DOHH2 (cell line): ENCODE measurements around the gene DLG5.

Experiments
- H3F3A ChIP-seq: fragments of 200-600 bp; sonication (generic), shearing (Covaris generic); 2 replicates; pipeline ENCODE4 v1.6.0; 2016; ENCODE audit warnings: antibody characterized with exemption, mild to moderate bottlenecking; ENCODE audit not compliant: control insufficient read depth, insufficient read depth
- H3K27ac ChIP-seq: fragments of 200-600 bp; sonication (generic); 2 replicates; pipeline ENCODE4 v1.5.1; 2014; ENCODE audit warnings: low read depth, mild to moderate bottlenecking, low read length, moderate library complexity
- H3K27me3 ChIP-seq: fragments of 200-600 bp; sonication (generic); 2 replicates; pipeline ENCODE4 v1.6.1; 2014; ENCODE audit warnings: mild to moderate bottlenecking, low read length, mixed read lengths; ENCODE audit not compliant: control insufficient read depth
- H3K36me3 ChIP-seq: fragments of 200-600 bp; sonication (generic); 2 replicates; pipeline ENCODE4 v1.6.1; 2014; ENCODE audit warnings: mild to moderate bottlenecking, low read length, moderate library complexity, mixed read lengths; ENCODE audit not compliant: control insufficient read depth
- H3K4me1 ChIP-seq: fragments of 200-600 bp; sonication (generic); 2 replicates; pipeline ENCODE4 v1.6.1; 2014; ENCODE audit warnings: mild to moderate bottlenecking, low read length, mixed read lengths; ENCODE audit not compliant: control insufficient read depth
- H3K4me2 ChIP-seq: fragments of 200-600 bp; sonication (generic); 2 replicates; pipeline ENCODE4 v1.6.0; 2014; ENCODE audit warnings: mild to moderate bottlenecking, low read length, moderate library complexity
- H3K4me3 ChIP-seq: fragments of 200-600 bp; sonication (generic); 2 replicates; pipeline ENCODE4 v1.5.1; 2014; ENCODE audit warnings: mild to moderate bottlenecking, low read length, mixed read lengths
- H3K79me2 ChIP-seq: fragments of 200-600 bp; sonication (generic); 2 replicates; pipeline ENCODE4 v1.6.1; 2014; ENCODE audit warnings: mild to moderate bottlenecking, low read length, mixed read lengths; ENCODE audit not compliant: control insufficient read depth
- H3K9me2 ChIP-seq: fragments of 200-600 bp; sonication (generic); replicated peaks from 2 replicates; pipeline ENCODE4 v1.6.1; 2014; ENCODE audit warnings: mild to moderate bottlenecking, low read length, mixed read lengths; ENCODE audit not compliant: control insufficient read depth
- H3K9me3 ChIP-seq: fragments of 200-600 bp; sonication (generic); 2 replicates; pipeline ENCODE4 v1.6.1; 2014; ENCODE audit warnings: antibody characterized with exemption, low read length, mixed read lengths; ENCODE audit not compliant: control insufficient read depth, insufficient read depth
- H4K20me1 ChIP-seq: fragments of 200-600 bp; sonication (generic); 2 replicates; pipeline ENCODE4 v1.6.0; 2014; ENCODE audit warnings: low read depth, mild to moderate bottlenecking, antibody characterized with exemption, low read length, moderate library complexity; ENCODE audit not compliant: control insufficient read depth, insufficient read depth
- EZH2phosphoT487 ChIP-seq: fragments of 200-600 bp; sonication (generic); IDR thresholded peaks from 2 replicates; pipeline ENCODE4 v1.6.1; 2017; ENCODE audit warnings: borderline replicate concordance, mild to moderate bottlenecking, antibody characterized with exemption, low read length, moderate library complexity, mixed read lengths
- TF ChIP-seq, protein P1 (sequence below): fragments of 200-600 bp; sonication (generic); IDR thresholded peaks from one replicate; pipeline ENCODE4 v1.5.1; 2014; ENCODE audit warnings: antibody characterized with exemption, mild to moderate bottlenecking, low read depth, low read length; ENCODE audit not compliant: poor library complexity, severe bottlenecking

Gene DLG5

DNA sequence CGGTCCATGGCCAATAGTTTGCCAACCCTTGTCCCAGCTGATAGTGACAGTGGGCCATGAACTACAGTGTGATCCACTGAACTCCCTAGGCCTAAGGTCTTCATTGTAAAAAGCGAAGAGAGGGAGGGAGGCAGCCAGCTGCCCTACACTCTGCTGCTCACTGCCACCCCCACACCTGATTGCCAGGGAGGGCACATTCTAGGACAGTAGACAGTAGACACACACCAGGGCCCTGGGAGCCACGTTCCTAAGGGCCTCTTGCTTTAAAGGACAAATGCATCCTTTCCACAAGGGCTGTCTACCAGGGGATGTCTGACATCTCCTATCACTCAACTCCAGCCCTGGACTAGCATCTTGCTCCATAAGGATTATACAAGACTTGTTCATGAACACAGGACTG is 122.2 kb downstream of the DLG5 start:
- no peaks in the 10 kb centered on the region for H3F3A ChIP-seq
- H4K20me1 ChIP-seq, result no peaks in the 10 kb centered on the region
- H3K4me2 ChIP-seq, result no peak overlapping the region
- H3K9me2 ChIP-seq, result no peaks in the 10 kb centered on the region
- no peak overlapping the region for H3K27ac ChIP-seq
- H3K79me2 ChIP-seq, result no peaks in the 10 kb centered on the region
- TF ChIP-seq EZH2phosphoT487, result no peak
- TF ChIP-seq, protein P1, sequence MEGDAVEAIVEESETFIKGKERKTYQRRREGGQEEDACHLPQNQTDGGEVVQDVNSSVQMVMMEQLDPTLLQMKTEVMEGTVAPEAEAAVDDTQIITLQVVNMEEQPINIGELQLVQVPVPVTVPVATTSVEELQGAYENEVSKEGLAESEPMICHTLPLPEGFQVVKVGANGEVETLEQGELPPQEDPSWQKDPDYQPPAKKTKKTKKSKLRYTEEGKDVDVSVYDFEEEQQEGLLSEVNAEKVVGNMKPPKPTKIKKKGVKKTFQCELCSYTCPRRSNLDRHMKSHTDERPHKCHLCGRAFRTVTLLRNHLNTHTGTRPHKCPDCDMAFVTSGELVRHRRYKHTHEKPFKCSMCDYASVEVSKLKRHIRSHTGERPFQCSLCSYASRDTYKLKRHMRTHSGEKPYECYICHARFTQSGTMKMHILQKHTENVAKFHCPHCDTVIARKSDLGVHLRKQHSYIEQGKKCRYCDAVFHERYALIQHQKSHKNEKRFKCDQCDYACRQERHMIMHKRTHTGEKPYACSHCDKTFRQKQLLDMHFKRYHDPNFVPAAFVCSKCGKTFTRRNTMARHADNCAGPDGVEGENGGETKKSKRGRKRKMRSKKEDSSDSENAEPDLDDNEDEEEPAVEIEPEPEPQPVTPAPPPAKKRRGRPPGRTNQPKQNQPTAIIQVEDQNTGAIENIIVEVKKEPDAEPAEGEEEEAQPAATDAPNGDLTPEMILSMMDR, result no peak
- H3K27me3 ChIP-seq, result no peaks in the 10 kb centered on the region
- H3K4me3 ChIP-seq, result no peak overlapping the region
- no peaks in the 10 kb centered on the region for H3K9me3 ChIP-seq
- no peaks in the 10 kb centered on the region for H3K36me3 ChIP-seq
- H3K4me1 ChIP-seq, result no peaks in the 10 kb centered on the region

DNA sequence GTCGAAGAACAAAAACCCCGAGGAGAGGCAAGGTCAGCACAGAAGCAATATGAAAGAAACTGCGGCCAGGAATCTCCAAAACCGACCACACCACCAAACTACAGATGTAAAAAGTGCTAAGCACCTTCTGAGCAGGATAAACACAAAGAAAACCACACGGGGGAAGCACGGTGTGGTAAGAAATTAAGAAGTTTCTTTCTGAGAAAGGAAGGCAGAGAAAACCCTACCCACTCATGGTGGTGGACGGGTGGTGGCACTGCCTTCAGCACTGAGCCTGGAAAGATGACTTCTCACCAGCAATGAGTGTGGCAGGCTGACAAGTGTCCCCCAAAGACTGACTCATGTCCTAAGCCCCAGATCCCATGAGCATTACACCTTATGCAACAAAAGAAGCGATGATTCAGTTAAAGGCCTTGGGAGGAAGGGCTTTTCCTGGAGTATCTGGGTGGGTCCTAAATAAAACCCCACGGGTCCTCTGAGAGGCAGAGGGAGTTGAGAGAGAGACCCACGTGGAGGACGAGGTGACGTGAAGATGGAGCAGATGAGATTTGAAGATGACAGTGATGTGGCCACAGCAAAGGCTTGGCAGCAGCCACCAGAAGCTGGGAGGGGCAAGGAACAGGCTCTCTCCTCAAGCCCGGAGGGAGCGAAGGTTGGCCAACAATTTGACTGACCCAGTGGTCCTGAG is 124.9 kb downstream of the DLG5 start:
- no peak overlapping the region for H3K27ac ChIP-seq

DNA sequence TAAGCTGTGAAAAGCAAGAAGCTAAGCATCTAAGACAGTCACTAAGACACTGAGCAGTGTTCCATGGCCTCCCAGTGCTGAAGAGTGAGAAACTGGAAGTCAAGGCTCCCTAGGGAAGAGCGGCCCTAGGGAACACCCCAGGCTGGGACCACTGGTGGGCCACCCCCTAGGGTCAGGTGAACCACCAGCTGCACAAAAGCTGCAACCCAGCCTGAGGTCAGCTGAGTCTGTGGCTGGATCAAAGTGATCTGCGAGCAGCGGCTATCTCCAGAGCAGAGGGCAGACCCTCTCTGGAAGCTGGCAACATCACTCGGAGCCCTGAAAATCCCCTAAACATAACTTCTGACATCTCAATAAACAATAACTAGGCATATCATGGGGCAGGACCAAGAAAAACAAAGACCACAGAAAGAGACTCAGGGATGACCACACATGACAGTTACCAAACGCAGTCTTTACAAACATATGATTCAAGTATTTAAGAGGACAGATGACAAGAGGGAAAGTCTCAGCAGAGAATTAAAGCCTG is 125.8 kb downstream of the DLG5 start:
- Histone ChIP-seq H4K20me1 (no peaks in the 10 kb centered on the region), H3K79me2 (no peaks in the 10 kb centered on the region), H3K4me1 (no peaks in the 10 kb centered on the region), H3F3A (no peaks in the 10 kb centered on the region), H3K9me2 (no peaks in the 10 kb centered on the region), H3K36me3 (no peaks in the 10 kb centered on the region), H3K4me3 (no peak overlapping the region), H3K27me3 (no peaks in the 10 kb centered on the region), H3K9me3 (no peaks in the 10 kb centered on the region), H3K27ac (no peak overlapping the region), H3K4me2 (no peak overlapping the region)
- no peak for TF ChIP-seq EZH2phosphoT487
- TF ChIP-seq, protein P1, result no peak

More for the DNA sequence above, 124.9 kb downstream of the DLG5 start:
- Histone ChIP-seq H3K9me3 (no peaks in the 10 kb centered on the region), H3K36me3 (no peaks in the 10 kb centered on the region), H3K79me2 (no peaks in the 10 kb centered on the region), H3K9me2 (no peaks in the 10 kb centered on the region), H4K20me1 (no peaks in the 10 kb centered on the region), H3K4me2 (no peak overlapping the region), H3K4me3 (no peak overlapping the region), H3K27me3 (no peaks in the 10 kb centered on the region), H3K4me1 (no peaks in the 10 kb centered on the region), H3F3A (no peaks in the 10 kb centered on the region)
- TF ChIP-seq, protein P1, result no peak
- TF ChIP-seq EZH2phosphoT487, result no peak
